HEK293 (cell line): ENCODE results near the gene MPV17L.
"Not testable (repeated sequence)": the region's sequence is repeated elsewhere in the genome, so short reads cannot be mapped to it uniquely, and the experiment has no call there.

Experiments used
- CTCF ChIA-PET: fragments of 350-600 bp; formaldehyde crosslinking; extraction: SDS; loops from one replicate; lab custom pipeline; 2021; ENCODE audit warnings: antibody characterized with exemption; lab: Yijun Ruan, JAX
- POLR2A ChIA-PET: fragments of 300-600 bp; formaldehyde crosslinking; extraction: SDS; loops from one replicate; lab custom pipeline; 2020; ENCODE audit warnings: antibody characterized with exemption, inconsistent platforms; lab: Yijun Ruan, JAX
- H3K27ac ChIP-seq: fragments of 200-500 bp; sonication (Bioruptor generic); 2 replicates; pipeline ENCODE4 v1.5.1; 2014; ENCODE audit warnings: low read depth, low read length, control low read depth, inconsistent platforms; ENCODE audit errors: extremely low read depth
- H3K36me3 ChIP-seq, 2 experiments: fragments of 200-500 bp in 1 of 2; sonication (Bioruptor generic) in 1 of 2; 1 replicate in 1 of 2; 2 replicates in 1 of 2; pipeline ENCODE4 v1.5.1; 2014 to 2017; ENCODE audit warnings: inconsistent platforms in 2 of 2, low read length in 2 of 2; ENCODE audit not compliant: control insufficient read depth in 2 of 2, insufficient read depth in 1 of 2
- H3K4me1 ChIP-seq: fragments of 200-500 bp; sonication (Bioruptor generic); 2 replicates; pipeline ENCODE4 v1.5.1; 2014; ENCODE audit warnings: mild to moderate bottlenecking, low read length, inconsistent platforms; ENCODE audit not compliant: control insufficient read depth, insufficient read depth
- H3K4me3 ChIP-seq: 2 replicates; pipeline ENCODE4 v1.5.1; 2011; ENCODE audit warnings: low read depth, mild to moderate bottlenecking, control low read depth, low read length, moderate library complexity
- H3K9me3 ChIP-seq: fragments of 200-500 bp; sonication (Bioruptor generic); 2 replicates; pipeline ENCODE4 v1.5.1; 2014; ENCODE audit warnings: low read depth, low read length, inconsistent platforms; ENCODE audit not compliant: control insufficient read depth, insufficient read depth
- BCL6B ChIP-seq: fragments of 450-650 bp; formaldehyde crosslinking; IDR thresholded peaks from 2 replicates; pipeline ENCODE4 v1.5.1; 2017; ENCODE audit warnings: missing biosample characterization, missing genetic modification characterization
- CTCF ChIP-seq: fragments of 450-650 bp; formaldehyde crosslinking; IDR thresholded peaks from 2 replicates; pipeline ENCODE4 v1.5.1; 2016; ENCODE audit warnings: missing biosample characterization, missing genetic modification characterization
- EGR2 ChIP-seq: fragments of 450-650 bp; formaldehyde crosslinking; IDR thresholded peaks from 2 replicates; pipeline ENCODE4 v1.5.1; 2016; ENCODE audit warnings: low read depth, missing biosample characterization, missing genetic modification characterization
- FEZF1 ChIP-seq: fragments of 450-650 bp; formaldehyde crosslinking; IDR thresholded peaks from 2 replicates; pipeline ENCODE4 v1.5.1; 2016; ENCODE audit warnings: missing biosample characterization, missing genetic modification characterization
- OSR2 ChIP-seq: fragments of 450-650 bp; formaldehyde crosslinking; IDR thresholded peaks from 2 replicates; pipeline ENCODE4 v1.5.1; 2016; ENCODE audit warnings: missing biosample characterization, missing genetic modification characterization
- SCRT1 ChIP-seq: fragments of 450-650 bp; formaldehyde crosslinking; IDR thresholded peaks from 2 replicates; pipeline ENCODE4 v1.5.1; 2016; ENCODE audit warnings: missing biosample characterization, missing genetic modification characterization, borderline replicate concordance
- TCF7L2 ChIP-seq: IDR thresholded peaks from 2 replicates; pipeline ENCODE4 v1.6.1; 2011; ENCODE audit warnings: low read depth, mild to moderate bottlenecking, inconsistent platforms, low read length, moderate library complexity, borderline replicate concordance
- ZFHX2 ChIP-seq: fragments of 450-650 bp; formaldehyde crosslinking; conservative IDR thresholded peaks from 2 replicates; pipeline ENCODE4 v1.5.1; 2016; ENCODE audit warnings: missing biosample characterization, missing genetic modification characterization
- ZNF174 ChIP-seq: fragments of 450-650 bp; formaldehyde crosslinking; IDR thresholded peaks from 2 replicates; pipeline ENCODE4 v1.5.0; 2017; ENCODE audit warnings: missing biosample characterization, mild to moderate bottlenecking, missing genetic modification characterization
- ZNF175 ChIP-seq: fragments of 450-650 bp; formaldehyde crosslinking; IDR thresholded peaks from 2 replicates; pipeline ENCODE4 v1.5.1; 2016; ENCODE audit warnings: missing biosample characterization, missing genetic modification characterization
- ZNF24 ChIP-seq: fragments of 450-650 bp; formaldehyde crosslinking; IDR thresholded peaks from 2 replicates; pipeline ENCODE4 v1.5.1; 2016; ENCODE audit warnings: missing biosample characterization, missing genetic modification characterization
- ZNF426 ChIP-seq: fragments of 450-650 bp; formaldehyde crosslinking; IDR thresholded peaks from 2 replicates; pipeline ENCODE4 v1.5.1; 2017; ENCODE audit warnings: missing biosample characterization, missing genetic modification characterization, mild to moderate bottlenecking, inconsistent platforms, moderate library complexity
- ZNF513 ChIP-seq: fragments of 450-650 bp; IDR thresholded peaks from 2 replicates; pipeline ENCODE4 v1.5.1; 2018; ENCODE audit warnings: missing biosample characterization, missing genetic modification characterization
- ZNF529 ChIP-seq: fragments of 450-650 bp; formaldehyde crosslinking; IDR thresholded peaks from 2 replicates; pipeline ENCODE4 v1.5.1; 2017; ENCODE audit warnings: missing genetic modification characterization, missing biosample characterization; ENCODE audit not compliant: insufficient replicate concordance
- ZNF561 ChIP-seq: fragments of 450-650 bp; IDR thresholded peaks from 2 replicates; pipeline ENCODE4 v1.5.1; 2018; ENCODE audit warnings: missing biosample characterization, missing genetic modification characterization, borderline replicate concordance
- ZNF600 ChIP-seq: fragments of 450-650 bp; formaldehyde crosslinking; IDR thresholded peaks from 2 replicates; pipeline ENCODE4 v1.5.1; 2016; ENCODE audit warnings: missing biosample characterization, missing genetic modification characterization
- ZNF658 ChIP-seq: fragments of 450-650 bp; formaldehyde crosslinking; IDR thresholded peaks from 2 replicates; pipeline ENCODE4; 2016; ENCODE audit warnings: missing biosample characterization, missing genetic modification characterization
- ZNF660 ChIP-seq: fragments of 450-650 bp; IDR thresholded peaks from 2 replicates; pipeline ENCODE4 v1.5.1; 2018; ENCODE audit warnings: missing biosample characterization, mild to moderate bottlenecking, missing genetic modification characterization
- ZNF843 ChIP-seq: fragments of 450-650 bp; formaldehyde crosslinking; IDR thresholded peaks from 2 replicates; pipeline ENCODE4 v1.5.1; 2016; ENCODE audit warnings: missing biosample characterization, missing genetic modification characterization
- ZXDB ChIP-seq: fragments of 450-650 bp; formaldehyde crosslinking; IDR thresholded peaks from 2 replicates; pipeline ENCODE4 v1.5.1; 2016; ENCODE audit warnings: missing biosample characterization, missing genetic modification characterization
- TF ChIP-seq, protein P1 (sequence below): fragments of 450-650 bp; formaldehyde crosslinking; conservative IDR thresholded peaks from 2 replicates; pipeline ENCODE4 v1.5.1; 2016; ENCODE audit warnings: low read depth, missing biosample characterization, missing genetic modification characterization
- TF ChIP-seq, protein P2 (sequence below): fragments of 450-650 bp; IDR thresholded peaks from 2 replicates; pipeline ENCODE4 v1.5.1; 2018; ENCODE audit warnings: missing biosample characterization, mild to moderate bottlenecking, missing genetic modification characterization

The MPV17L gene

GRCh38 chr16:15439521-15439920 lies 44.0 kb downstream of the MPV17L start (continued):
- TF ChIP-seq CTCF (no peak), ZNF660 (no peak), ZFHX2 (tag by site-specific recombination) (no peak), ZXDB (tag by site-specific recombination) (no peak), ZNF174 (tag by site-specific recombination) (no peak), ZNF600 (tag by site-specific recombination) (no peak)

GRCh38 chr16:15440852-15441251 lies 45.3 kb downstream of the MPV17L start:
- ChIA-PET CTCF (interaction anchor here (0.7 kb wide), 1 partner anchor 13 kb away, joined by 3 read pairs; no protein-coding TSS in a partner anchor), POLR2A (no interaction called here)
- no peak overlapping the region for H3K4me3 ChIP-seq
- no peak overlapping the region for H3K27ac ChIP-seq
- no peaks in the 10 kb centered on the region for H3K36me3 ChIP-seq
- H3K4me1 ChIP-seq: no peaks in the 10 kb centered on the region
- no peak for TF ChIP-seq ZNF175 (tag by site-specific recombination)
- TF ChIP-seq ZNF426: no peak
- TF ChIP-seq ZNF24 (tag by site-specific recombination): no peak
- no peak for TF ChIP-seq OSR2 (tag by site-specific recombination)
- TF ChIP-seq FEZF1 (tag by site-specific recombination): no peak
- TF ChIP-seq ZNF561 (tag by site-specific recombination): no peak
- TF ChIP-seq ZNF529 (tag by site-specific recombination): no peak
- no peak for TF ChIP-seq ZNF513 (tag by site-specific recombination)
- TF ChIP-seq, protein P1, sequence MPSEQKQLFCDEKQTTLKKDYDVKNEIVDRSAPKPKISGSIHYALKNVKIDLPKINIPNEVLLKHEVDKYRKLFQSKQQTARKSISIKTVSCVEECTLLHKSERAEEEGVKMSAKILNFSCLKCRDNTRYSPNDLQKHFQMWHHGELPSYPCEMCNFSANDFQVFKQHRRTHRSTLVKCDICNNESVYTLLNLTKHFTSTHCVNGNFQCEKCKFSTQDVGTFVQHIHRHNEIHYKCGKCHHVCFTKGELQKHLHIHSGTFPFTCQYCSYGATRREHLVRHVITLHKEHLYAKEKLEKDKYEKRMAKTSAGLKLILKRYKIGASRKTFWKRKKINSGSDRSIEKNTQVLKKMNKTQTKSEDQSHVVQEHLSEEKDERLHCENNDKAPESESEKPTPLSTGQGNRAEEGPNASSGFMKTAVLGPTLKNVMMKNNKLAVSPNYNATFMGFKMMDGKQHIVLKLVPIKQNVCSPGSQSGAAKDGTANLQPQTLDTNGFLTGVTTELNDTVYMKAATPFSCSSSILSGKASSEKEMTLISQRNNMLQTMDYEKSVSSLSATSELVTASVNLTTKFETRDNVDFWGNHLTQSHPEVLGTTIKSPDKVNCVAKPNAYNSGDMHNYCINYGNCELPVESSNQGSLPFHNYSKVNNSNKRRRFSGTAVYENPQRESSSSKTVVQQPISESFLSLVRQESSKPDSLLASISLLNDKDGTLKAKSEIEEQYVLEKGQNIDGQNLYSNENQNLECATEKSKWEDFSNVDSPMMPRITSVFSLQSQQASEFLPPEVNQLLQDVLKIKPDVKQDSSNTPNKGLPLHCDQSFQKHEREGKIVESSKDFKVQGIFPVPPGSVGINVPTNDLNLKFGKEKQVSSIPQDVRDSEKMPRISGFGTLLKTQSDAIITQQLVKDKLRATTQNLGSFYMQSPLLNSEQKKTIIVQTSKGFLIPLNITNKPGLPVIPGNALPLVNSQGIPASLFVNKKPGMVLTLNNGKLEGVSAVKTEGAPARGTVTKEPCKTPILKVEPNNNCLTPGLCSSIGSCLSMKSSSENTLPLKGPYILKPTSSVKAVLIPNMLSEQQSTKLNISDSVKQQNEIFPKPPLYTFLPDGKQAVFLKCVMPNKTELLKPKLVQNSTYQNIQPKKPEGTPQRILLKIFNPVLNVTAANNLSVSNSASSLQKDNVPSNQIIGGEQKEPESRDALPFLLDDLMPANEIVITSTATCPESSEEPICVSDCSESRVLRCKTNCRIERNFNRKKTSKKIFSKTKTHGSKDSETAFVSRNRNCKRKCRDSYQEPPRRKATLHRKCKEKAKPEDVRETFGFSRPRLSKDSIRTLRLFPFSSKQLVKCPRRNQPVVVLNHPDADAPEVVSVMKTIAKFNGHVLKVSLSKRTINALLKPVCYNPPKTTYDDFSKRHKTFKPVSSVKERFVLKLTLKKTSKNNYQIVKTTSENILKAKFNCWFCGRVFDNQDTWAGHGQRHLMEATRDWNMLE: no peak
- TF ChIP-seq SCRT1 (tag by site-specific recombination): no peak
- TF ChIP-seq TCF7L2: no peak
- TF ChIP-seq, protein P2, sequence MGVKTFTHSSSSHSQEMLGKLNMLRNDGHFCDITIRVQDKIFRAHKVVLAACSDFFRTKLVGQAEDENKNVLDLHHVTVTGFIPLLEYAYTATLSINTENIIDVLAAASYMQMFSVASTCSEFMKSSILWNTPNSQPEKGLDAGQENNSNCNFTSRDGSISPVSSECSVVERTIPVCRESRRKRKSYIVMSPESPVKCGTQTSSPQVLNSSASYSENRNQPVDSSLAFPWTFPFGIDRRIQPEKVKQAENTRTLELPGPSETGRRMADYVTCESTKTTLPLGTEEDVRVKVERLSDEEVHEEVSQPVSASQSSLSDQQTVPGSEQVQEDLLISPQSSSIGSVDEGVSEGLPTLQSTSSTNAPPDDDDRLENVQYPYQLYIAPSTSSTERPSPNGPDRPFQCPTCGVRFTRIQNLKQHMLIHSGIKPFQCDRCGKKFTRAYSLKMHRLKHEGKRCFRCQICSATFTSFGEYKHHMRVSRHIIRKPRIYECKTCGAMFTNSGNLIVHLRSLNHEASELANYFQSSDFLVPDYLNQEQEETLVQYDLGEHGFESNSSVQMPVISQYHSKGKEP (tag by site-specific recombination): no peak
- no peak for TF ChIP-seq ZNF658 (tag by site-specific recombination)
- TF ChIP-seq EGR2: no peak
- no peak for TF ChIP-seq BCL6B (tag by site-specific recombination)
- no peak for TF ChIP-seq ZNF843 (tag by site-specific recombination)
- no peaks in the 10 kb centered on the region for H3K9me3 ChIP-seq

DNA sequence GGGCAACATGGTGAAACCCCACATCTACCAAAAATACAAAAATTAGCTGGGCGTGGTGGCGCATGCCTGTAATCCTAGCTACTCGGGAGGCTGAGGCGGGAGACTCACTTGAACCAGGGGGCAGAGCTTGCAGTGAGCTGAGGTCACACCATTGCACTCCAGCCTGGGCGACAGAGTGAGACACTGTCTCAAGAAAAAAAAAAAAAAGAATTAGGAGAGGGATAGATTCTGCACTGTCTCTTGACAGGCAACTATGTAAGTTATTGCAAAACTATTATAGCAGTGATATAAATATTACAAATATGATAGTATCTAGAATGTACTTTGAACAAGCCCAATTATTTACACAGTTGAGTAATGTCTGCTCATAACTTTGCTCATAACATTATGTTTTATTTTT lies 46.6 kb downstream of the MPV17L start:
- H3K4me1 ChIP-seq, H3K27ac ChIP-seq, H3K9me3 ChIP-seq, H3K4me3 ChIP-seq, POLR2A ChIA-PET, H3K36me3 ChIP-seq: not testable (repeated sequence)
- CTCF ChIA-PET: interaction anchor here (0.6 kb wide), 1 partner anchor 252 kb away, joined by 6 read pairs; no protein-coding TSS in a partner anchor
